Uterus (tissue), 2 donors: Measurements from ENCODE around the gene RIMS3.

ENCODE experiments used
- CTCF ChIP-seq, 4 experiments: fragments of 200-600 bp in 2 of 4; fragments of 450-650 bp in 2 of 4; sonication (generic) in 2 of 4; IDR thresholded peaks; one replicate each; pipeline ENCODE4 v1.5.1; 2016 to 2019; ENCODE audit warnings: antibody characterized with exemption in 4 of 4, mild to moderate bottlenecking in 2 of 4, moderate library complexity in 1 of 4
- POLR2A ChIP-seq, 2 donors: fragments of 450-650 bp; IDR thresholded peaks; one replicate each; pipeline ENCODE4 v1.6.1; 2016; ENCODE audit warnings: antibody characterized with exemption in 2 of 2, mild to moderate bottlenecking in 1 of 2, moderate library complexity in 1 of 2

GRCh38 chr1:40673452-40673851 lies 8.0 kb upstream of the RIMS3 start:
- no peak for TF ChIP-seq CTCF (IDR thresholded peaks at IDR 0.05)
- no peak for TF ChIP-seq POLR2A (IDR thresholded peaks at IDR 0.05)
